GM18511 (cell line): ENCODE data around the gene KPNB1.

Source experiments
- ATAC-seq: cut with Tn5 transposase; IDR thresholded peaks from one replicate; pipeline ENCODE4 v1.9.1; 2021; ENCODE audit warnings: mild to moderate bottlenecking, moderate library complexity; ENCODE audit not compliant: unreplicated experiment

Gene KPNB1

DNA sequence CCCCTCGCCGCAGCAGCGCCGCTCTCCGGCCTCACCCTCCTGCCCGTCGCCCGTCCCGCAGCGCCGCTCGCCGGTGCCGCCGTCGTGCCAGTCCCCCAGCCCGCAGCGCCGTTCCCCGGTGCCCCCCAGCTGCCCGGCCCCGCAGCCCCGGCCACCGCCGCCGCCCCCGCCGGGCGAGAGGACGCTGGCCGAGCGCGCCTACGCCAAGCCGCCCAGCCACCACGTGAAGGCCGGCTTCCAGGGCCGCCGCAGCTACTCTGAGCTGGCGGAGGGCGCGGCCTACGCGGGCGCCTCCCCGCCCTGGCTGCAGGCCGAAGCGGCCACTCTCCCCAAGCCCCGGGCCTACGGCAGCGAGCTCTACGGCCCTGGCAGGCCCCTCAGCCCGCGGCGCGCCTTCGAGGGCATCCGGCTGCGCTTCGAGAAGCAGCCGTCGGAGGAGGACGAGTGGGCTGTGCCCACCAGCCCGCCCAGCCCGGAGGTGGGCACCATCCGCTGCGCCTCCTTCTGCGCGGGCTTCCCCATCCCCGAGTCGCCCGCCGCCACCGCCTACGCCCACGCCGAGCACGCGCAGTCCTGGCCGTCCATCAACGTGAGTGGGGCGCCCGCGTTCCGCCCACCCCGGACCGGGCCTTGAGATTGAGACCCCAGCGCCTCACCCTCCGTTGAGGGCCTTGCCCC is 59.3 kb downstream of the KPNB1 start:
- ATAC-seq, result no peak

GRCh38 chr17:47709594-47709993 is 59.9 kb downstream of the KPNB1 start:
- no peak for ATAC-seq

DNA sequence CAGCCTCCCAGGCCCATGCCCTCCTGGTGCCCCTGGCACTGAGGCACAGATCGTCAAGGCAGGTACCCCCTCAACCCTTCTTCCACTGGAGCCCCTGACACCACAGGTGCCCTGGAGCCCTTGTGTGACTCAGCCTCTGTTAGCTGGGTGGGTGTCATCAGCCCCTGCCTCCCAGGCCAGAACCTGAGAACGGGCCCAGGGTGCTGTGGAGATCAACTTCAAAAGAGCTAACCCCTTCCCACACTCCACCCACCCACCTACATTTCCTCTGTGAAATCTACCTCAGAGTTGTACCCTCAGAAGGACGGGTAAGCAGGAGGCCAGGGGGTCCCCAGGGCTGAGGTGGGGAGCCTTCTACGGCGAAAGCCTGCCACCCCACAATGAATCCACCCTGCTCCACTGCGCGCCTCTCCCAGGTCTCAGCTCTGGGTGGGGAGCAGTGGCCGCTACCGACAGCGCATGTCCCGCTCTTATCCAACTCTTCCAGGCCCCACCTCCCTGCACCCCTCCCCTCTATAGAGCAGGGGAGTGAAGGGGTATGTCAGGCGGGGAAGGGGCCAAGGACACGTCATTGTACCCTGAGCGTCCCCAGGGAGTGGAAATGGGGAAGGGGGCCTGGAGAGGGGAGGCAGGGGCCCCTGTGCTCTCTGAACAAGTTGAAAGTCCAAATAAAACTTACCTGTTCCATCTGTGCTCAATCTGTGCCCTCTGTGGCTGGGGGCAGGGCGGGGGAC is 61.8 kb downstream of the KPNB1 start:
- no peak for ATAC-seq

GRCh38 chr17:47712330-47713023 is 62.8 kb downstream of the KPNB1 start:
- ATAC-seq, result no peak

DNA sequence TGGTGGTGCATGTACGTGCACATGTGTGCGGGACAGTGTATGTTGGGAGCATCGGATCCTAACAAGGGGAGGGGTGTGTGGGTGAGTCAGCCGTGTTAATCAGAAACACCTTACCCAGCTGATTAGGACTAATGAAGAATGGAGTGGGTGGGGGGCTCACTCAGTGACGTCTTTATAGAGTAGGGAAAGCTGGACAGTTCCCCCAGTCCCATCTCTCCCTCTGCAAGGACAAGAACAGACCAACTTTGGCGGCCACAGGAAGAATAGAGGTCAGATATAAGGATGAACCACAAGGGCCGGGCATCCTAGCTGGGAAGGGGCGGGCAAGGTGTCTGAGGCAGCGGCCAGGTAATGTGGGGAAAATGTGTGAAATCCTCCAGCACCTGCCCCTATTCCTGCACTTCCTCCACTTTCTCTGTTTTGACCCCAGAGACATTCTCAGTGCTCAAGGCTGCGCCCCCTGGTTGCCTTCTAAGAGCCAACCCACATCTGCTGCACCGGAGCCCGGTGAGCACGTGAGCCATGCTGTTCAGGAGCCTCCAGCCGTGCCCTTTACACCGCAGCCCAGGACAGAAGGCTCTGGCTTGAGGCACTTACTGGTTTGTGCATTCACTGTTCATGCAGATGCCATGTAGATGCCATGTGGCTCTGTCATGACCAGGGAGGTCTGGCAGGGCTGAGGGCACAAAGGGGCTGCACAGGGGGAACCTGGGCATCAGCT is 64.4 kb downstream of the KPNB1 start:
- no peak for ATAC-seq

DNA sequence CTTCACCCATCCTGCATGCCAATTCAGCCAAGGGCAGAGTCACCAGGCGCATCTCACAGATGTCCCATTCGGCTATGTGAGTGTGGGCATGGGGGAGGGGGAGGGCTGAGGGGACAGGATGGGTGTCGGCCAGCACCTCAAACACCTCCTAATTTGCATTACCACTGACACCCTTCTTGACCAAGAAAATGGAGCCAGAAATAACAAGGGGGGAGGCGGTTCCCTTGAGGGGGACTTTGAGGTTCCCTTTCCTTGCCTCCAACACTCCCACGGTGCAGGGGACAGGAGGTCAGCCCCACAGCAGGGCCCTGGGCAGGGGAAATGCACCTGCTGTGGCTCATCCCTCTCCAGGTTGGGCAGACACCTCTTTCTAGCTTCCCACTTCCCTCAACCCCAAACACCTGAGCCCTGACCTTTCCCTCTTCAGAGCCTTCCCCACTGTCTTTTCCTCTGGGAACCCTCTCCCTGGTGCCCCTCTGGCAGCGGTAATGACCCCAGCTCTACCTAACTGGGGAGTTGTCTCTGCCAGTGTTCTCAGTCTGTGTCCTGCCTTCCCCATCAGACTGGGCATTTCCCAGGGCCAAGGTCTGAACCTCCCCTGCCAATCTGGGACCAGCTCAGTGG is 65.2 kb downstream of the KPNB1 start:
- peak; percentile 46 for ATAC-seq

DNA sequence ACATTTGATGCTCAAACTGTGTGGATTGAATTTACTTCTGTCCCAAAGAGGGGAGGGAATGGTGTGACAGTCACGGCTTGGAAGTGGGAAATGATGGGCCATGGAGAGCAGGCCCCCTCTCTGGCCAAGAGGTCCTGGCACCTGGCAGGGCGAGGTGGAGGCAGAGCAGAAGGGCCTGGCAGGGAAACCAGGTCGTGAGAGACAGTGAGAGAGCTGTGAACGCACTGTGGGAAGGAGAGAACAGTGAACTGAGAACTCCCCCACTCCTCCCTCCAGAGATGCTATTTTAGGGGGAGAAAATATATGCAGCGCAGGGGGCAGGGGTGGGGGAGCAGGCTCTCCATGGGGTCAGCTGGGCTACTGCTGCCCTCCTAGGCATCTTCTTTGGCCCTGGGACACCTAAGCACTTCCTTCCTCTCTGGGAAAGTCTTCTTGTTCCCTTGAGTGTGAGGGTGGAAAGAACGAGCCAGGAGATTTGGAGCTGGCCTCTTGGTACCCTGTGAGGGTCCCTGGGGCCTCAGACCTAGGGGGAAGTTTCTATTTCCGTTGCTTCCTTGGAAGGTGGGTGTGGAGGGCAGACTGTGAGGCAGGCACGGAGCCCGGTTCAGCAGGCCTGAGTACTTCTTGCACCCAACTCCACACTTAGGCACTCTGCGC is 66.1 kb downstream of the KPNB1 start:
- ATAC-seq, result no peak

DNA sequence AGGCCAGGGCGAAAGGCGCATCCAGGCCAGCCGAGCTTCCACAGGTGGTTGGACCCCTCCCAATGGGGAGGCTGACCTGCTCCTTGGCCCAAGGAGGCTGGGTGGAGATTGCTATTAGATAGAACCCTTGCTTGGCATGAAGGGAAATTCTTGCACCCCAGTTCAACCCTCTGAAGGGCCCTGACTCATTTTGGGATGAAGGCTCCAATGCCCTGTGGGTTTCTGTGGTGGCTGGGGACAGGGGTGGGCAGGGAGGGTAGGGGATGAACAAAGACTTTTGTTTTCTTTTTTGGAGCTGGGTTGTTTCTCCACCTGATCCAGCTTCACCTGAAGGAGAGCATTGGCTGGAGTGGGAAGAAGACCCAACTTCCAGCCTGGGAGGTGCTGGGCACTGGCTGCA is 66.7 kb downstream of the KPNB1 start:
- no peak for ATAC-seq

- no peak for ATAC-seq
Observed at GRCh38 chr17:47717261-47717697, 67.6 kb downstream of the KPNB1 start.

GRCh38 chr17:47717979-47718621 is 68.4 kb downstream of the KPNB1 start:
- ATAC-seq, result no peak

- ATAC-seq, result no peak
Observed at GRCh38 chr17:47718634-47719405, 69.1 kb downstream of the KPNB1 start.

DNA sequence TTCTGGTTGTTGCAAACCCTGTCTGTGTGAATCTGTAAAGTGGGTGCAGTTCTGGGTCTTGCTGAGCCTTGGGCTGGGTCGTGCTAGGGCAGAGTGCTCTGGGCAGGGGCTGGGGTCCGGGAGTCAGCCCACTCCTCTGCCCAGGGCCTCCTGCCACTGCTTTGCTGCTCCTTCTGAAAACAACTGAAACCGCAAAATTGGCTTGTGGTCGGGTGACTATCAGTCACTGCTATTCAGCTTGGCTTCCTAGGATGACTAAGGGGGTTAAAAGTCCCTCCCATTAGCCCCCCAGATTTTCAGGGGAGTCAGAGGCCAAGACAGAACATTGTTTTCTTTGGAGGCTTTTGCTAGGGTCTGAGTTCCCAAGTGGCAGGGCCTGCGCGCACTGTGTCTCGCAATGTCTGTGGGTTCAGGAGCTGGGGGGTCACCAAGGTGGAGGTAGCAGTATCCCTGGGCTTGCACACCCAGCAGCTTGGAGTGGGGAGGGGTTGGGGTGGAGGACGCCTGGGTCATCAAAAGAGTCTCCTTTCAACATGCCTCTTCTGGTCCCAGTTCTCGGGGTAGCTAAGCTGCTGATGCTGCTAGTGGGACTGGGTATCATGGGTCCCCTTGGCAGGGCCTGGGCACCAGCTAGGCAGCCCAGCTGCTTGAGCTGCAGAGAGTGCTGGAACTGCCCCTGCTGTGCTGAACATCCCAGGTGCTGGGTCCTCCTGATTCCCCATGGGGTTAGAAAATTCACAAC is 69.9 kb downstream of the KPNB1 start:
- ATAC-seq, result no peak

DNA sequence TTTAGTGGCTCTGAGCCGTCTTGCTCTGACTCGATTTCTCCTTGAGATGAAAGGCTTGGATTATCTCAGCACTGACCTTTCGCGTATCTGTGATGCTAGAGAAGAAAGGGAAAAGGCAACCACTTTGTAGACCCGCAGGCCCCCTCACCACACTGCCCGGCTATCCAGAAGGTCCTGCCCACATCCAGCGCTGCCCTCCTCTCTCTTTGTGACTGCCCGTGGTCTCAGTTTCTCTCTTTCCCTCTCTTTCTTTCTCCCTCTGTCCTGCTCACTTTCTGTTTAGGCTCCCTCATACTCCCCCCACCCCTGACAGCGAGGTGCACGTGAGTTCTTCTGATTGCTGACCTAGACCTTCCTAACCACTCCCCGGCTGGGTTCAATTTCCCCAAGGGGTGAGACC is 70.5 kb downstream of the KPNB1 start:
- no peak for ATAC-seq

- no peak for ATAC-seq
Observed at GRCh38 chr17:47720754-47721533, 71.2 kb downstream of the KPNB1 start.

DNA sequence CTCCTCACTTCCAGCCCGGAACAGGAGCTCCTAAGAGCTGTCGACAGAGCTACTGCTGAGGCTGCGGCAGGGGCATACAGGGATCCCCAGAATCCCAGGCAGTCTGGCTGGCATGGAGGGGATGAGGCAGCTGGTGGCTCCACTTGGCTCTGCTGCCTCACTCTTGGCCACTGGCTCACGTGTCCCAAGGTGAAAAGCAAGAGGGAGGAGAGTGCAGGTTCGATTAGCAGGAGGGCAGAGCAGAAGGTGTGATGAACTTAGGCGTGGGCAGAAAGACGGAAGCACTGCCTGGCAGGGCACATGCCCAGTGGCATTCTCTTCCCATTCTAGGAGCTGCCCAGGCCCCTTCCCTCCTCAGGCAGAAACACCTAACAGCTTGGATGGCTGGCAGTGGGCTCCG is 72.0 kb downstream of the KPNB1 start:
- ATAC-seq, result no peak

DNA sequence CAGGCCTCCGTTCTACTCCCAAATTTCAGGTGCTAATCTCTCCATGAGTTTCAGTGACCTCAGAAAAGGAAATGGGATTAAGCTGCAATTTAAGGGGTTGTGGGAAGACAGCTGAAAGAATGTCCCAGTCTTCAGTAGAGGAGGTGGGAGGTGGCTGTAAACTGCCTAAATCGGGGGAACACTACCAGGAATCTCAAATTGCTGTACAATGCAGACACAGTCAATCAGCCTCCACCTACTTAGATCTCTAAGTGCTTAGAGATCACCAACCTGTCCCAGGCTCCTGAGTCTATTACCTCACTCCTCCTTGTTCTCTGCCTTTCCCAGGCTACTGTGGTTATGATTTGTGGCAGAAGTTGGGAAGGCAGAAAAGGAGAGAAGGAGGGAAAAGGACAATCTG is 75.0 kb downstream of the KPNB1 start:
- no peak for ATAC-seq

- ATAC-seq, result no peak
Observed at GRCh38 chr17:47725446-47726111, 75.9 kb downstream of the KPNB1 start.
